ENCODE measurements around the gene SYCP2.

The SYCP2 gene

DNA sequence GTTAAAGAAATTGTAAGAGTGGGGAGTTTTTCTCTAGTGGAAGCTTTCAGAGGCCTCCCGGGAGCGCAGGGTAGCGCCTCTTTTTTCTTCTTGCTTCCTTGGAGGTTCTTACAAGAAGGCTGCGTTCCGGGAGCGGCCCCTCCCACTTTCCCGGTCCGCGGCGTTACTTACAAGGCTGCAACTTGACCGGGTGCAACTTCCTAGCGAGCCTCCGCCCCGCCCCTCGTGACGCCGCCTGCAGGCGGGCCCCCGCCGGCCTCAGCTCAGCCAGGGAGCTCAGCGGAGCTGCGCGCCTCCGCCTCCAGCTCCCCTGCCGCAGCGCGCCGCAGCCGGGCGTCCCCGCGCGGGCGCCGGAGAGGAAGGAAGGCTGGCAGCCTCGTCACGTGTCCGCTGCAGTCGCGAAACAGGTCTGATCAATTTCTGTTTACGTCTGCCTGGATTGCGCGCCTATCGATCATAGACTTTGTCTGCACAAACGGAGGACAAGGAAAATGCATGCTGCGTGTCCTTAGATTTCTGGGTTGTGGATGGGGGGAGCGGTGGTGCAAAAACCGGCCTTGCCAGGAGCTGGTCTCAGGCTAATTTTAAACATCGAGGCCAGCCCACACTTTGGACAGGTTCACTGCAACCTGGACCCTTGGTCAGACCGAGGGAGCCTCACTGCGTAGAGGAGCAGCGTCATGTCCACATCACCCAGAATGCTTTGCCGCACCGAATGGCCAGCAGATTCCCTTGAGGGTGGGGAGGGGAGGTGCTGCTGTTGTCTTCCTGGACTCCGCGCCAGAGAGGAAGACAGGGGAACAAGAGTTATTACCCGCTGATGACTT, 6.9 kb upstream of the SYCP2 start, which contains the start of the genes FAM217B and PPP1R3D:
TSS of gene FAM217B (plus strand) at position 261 of the 827 bp plus-strand sequence. CDS start 3,555 bp downstream, outside the sequence.
TSS of gene PPP1R3D (minus strand) at position 177 of the 827 bp plus-strand sequence. CDS start 374 bp downstream, outside the sequence.
- peak; percentile 85 for DNase-seq

DNA sequence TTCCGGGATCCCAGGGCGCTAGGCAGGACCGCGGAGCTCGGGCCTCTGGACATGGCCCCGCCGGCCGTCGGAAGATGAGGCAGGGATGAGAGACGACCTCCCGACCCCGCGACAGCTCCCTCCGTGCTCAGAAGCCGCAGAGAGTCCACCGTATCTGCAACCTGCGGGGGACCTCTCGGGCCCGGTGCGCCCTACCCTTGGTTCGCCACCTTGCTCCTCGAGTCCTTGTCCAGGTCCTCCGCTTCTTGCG, 6.4 kb upstream of the SYCP2 start:
- DNase-seq: no peak

DNA sequence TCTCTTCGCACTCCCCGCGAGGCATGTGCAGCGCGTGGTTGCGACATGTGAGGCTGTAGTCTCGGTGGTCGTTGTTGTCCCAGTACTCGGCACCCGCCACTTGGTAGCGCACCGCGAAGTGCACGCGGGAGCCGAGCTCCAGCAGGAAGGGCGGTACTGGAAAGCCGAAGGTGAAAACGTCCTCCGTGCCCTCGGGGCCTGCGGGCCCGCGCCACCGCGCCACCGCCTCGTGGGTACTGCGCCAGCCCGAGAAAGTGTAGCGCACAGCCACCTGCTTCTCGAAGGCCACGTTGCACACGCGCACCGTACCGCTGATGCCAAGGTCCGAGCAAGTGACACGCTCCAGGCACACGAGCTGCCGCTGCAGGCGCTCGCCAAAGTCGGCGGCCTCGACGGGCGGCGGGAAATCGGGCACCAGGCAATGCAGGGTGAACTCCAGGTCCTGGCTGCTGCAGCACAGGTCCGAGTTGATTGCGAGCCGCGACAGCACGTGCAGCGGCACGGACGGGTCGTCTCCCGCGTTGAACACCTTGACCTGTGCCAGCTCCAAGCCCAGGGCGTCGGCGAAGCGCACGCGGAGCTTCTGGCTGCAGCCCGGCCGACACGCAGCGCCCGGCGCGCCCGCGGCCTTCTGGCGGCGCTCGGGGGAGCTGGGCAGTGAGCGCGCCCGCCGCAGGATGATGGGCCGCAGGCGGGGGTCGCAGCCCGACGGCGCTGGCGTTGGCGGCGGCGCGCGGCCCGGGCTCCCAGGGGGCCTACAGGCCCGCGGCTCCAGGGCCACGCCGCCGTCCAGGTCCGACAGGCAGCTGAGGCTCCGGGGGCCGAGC, 5.8 kb upstream of the SYCP2 start:
- DNase-seq: no peak

DNA sequence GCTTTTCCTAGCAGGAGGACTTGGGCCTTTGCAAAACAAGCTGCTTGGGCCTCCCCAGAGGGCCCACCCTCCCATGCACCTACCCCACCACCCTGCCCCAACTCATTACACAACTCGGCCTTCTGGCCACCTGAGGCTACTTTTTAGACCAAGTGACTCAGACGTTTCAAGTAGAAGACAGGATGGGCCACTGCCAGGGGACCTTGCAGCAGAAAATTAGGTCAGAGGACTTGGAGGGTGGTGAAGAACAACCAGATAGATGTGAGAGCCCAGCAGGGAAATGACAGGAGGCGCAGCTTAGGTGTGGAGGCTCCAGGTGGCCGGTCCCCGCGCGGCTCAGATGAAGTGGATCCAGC, 5.2 kb upstream of the SYCP2 start:
- no peak for DNase-seq

DNA sequence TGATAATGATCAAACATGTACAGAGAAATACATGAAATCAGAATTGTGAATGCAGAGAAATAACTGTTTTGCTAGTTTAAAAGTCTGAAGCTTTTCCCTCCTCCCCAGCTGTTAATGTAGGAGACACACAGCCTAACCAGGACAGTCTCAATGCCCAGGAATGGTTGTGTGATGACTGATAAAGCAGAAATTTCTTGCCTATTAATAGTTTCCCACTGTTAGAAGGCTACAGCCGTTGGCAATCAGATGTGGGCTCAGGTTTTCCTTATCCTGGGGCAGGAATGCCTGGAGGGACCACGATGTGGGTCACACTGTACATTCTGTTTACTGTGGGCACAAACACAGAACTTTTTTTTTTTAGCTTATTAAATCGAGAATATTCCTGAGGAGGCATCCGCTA, 4.8 kb upstream of the SYCP2 start:
- DNase-seq: no peak

DNA sequence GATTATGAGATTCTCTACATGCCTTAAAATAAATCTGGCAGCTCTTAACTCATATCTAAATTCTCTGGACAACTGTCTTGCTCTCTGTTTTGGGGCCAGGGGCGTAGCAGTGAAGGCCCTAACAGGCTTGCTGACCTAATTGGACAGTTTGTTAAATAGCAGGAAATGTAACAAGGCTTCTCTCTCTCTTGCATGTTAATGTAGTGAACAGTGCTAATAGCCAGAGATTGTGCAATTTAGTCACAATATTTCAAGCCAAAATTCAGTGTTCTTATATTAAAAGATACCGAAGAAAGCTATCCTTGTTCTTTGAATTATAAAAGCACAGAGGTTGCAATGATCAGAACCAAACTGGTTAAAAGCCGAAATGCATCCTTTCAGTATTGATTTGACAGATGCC, 3.7 kb upstream of the SYCP2 start:
- DNase-seq: no peak

DNA sequence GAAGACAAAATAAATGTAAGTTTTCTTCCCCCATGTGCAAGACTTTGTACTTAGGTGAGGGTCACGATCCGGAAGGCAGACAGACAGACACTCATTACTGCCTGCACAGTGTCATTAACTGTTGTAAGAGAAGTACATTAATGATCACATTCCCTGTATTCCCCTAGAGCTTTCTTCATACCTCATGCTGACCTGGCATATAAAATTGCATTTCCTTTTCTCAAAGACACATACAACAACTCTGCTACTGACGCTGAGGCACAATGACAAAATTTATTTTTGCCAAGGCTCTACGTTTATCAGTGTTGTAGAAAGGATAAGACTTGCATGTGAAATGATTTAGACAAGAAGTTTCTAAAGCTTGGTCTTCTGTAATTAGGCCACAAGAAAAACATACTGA, 3.0 kb upstream of the SYCP2 start:
- DNase-seq: no peak

DNA sequence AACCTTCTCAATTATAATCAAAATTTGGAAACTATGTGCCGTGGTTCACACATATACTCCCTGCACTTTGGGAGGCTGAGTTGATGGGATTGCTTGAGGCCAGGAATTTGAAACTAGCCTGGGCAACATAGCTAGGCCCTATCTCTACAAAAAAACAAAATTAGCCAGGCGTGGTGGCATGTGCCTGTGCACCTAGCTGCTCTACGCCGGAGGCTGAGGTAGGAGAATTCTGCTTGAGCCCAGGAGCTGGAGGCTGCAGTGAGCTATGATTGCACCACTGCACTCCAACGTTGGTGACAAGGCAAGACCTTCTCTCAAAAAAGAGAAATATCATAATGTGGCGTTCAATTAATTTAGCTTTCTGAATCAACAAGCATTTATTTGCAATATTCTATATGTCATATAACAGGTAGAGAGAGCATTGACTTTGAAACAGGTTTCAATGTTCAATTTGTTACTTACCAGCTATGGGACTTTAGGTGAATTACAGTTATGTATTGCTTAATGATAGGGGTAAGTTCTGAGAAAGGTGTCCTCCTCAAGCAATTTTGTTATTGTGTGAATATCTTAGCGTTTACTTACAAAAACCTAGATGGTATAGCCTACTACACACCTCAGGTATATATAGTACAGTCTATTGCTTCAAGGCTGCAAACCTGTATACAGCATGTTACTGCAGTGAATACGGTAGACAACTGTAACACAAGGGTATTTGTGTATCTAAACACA, 2.2 kb upstream of the SYCP2 start:
- no peak for DNase-seq

DNA sequence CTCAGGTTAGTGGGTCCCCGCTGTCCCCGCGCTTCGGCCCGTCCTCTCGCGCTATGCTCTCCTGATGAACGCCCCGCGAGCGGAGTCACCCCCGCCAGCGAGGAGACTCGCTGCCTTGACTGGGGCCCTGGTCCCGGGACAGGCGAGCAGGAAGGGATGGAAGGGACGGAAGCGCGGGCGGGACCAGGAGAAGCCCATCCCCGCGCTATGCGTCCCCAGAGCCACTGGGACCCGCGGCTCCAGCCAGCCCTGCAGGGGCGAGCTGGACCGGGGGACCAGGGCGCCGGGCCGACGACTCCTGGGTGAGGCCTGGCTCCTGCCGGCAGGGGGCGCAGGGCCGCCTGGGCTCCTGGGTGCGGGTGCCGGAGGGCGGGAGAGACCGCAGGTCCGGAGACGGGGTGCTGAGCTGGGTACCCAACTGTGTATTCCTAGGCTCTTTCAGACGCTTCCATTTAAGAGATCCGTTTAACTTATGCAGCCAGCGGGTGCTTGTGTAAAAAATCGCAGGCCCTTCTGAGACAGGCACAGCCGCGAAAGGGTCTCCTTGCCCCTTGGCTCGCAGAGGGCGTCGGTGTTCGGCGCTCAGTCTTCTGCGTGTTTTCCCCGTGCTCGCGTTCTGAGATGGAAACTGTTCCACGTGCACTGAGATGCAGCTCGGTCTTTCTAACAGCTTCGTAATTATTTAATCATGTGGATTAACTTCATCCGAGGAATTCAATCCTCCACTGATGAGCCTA, 580 bp upstream of the SYCP2 start:
- peak; percentile 60 for DNase-seq

DNA sequence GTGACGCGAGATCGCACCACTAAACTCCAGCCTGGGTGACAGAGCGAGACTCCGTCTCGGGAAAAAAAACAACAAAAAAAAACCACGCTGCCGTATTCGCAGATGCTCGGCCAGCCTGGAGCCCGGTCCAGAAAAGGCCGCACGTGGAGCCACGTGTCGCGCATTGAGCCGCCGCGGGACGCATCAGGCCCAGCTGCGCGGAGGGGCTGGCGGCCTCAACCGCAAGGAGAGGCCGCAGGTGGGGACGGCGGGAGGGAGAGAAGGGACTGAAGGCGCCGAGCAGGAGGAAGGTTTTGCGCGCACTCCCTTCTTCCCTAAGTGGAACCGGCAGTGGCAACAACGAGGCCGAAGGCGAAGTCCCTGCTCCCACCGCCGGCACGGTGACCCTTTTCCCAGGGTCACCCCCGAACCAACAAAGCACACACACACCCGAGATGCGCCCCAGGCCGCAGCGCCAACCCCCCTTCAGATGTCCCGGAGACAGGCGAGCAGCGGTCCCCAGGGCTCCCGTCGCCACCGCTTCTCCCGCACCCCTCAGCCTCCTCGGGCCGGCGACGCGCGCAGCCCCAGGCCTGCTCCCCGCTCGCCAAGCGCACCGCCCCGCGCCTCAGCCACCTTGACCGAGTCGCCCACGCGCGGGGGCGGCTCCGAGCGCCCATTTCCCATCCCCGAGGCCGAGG, 681 bp downstream of the SYCP2 start:
- no peak for DNase-seq

DNA sequence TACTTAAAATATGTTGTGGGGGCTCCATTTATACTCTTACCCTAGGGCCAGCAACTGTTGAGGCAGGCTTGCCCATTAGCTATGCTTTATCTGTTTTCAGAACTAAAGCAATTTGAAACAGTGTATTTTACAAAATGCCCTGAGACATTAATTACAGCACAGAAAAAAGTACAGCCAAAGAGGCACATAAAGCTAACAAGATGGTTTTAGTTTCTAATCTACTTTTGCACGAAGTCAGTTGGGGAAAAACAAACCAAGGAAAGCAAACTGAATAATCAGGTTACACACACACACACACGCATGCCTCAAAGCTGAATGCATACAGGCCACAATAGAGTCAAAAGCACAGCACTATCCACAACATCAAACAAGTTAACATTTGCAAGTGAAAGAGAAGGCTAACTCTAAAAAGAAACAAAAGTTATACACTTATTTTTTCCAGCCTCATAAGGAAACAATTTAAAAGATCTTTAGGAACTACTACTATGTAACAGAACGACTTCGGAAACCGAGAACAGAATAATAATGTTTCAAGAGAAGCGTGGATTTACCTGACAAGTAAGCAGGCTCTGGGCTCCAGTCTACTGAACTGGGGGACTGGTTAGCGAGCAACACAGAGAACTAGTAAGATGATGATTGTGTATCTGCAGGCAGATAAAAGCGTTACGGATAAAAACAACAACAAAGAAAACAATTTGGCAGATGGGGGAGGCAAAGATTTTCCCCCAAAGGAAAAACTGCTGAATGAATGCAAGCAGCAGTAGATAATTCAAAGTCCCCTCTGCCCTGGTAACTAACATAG, 1.7 kb downstream of the SYCP2 start:
- DNase-seq: no peak

DNA sequence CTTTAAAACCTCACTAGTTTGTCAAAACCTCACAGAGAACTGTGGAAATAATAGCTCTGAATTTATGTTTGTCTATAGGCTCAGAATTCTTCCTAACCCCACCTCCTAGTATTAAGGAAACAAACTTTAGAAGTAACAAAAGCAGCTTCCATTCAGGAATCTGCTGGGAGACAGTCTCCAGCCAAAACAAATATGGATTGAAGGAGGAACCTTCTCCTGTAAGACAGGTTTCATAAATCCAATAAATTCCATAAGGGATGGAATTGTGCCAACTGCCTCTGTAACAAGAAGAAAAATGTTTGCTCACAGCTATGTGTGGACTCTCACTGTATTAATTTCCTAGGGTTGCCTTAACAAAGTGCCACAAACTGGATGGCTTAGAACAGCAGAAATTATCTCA, 7.5 kb downstream of the SYCP2 start:
- no peak for DNase-seq

DNA sequence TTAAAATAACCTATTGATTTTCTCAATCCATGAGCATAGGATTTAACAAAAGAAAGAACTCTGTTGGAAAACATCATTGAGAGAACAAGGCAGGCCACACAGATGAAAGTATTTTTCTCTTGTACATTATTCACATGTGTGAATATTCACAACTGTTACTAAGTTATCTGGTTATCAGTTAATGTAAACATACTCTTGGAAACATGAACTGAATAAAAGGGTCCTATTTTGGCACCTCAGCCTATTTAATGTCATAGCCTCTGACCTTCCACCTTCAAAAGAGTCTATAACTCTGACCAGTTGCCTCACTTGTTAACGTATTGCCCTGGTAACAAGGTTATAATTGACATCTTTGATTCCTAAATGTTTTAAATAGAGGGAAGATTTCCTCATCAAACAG, 8.1 kb downstream of the SYCP2 start:
- no peak for DNase-seq

DNA sequence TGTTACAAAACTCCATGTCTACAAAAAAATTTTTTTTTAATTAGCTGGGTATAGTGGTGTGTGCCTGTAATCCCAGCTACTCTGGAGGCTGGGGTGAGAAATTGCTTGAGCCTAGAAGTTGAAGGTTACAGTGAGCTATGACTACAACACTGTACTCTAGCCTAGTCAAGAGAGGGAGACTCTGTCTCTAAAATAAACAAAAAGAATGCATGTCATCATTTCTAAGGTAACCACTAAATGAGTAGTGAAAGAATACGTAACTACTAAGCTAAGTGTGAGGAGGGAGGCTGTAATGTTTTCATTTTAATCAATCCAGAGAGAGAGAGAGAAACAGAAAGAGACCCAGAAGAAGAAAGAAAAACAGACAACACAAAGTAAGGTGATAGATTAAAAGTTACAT, 9.9 kb downstream of the SYCP2 start:
- no peak for DNase-seq

DNA sequence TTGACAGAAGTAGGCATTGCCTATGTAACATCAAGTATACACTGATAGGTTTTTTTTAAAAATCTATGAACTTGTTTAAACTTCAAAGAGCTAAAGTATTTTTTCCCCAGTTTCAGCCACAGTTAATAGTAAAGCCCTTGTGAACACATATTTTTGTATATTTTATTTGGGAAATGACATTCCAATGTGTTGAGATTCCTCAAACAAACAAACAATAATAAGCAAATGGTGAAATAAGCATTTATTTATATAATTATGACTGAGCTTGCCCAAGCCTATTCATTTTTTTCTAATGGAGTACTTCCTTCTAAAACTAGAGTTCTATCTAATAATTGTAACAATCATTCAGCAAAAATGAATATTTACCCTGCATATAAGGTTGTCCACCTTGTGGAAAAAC, 12.5 kb downstream of the SYCP2 start:
- no peak for DNase-seq

DNA sequence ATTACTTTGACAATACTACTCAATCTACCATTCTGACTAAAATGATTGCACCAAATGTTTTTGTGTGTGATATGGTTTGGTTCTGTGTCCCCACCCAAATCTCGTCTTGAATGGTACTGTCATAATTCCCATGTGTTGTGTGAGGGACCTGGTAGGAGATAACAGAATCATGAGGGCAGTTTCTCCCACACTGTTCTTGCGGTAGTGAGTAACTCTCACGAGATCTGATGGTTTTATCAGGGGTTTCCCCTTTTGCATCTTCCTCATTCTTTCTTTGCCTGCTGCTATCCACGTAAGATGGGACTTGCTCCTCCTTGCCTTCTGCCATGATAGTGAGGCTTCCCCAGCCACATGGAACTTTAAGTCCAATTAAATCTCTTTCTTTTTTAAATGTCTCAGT, 20.8 kb downstream of the SYCP2 start:
- no peak for DNase-seq

DNA sequence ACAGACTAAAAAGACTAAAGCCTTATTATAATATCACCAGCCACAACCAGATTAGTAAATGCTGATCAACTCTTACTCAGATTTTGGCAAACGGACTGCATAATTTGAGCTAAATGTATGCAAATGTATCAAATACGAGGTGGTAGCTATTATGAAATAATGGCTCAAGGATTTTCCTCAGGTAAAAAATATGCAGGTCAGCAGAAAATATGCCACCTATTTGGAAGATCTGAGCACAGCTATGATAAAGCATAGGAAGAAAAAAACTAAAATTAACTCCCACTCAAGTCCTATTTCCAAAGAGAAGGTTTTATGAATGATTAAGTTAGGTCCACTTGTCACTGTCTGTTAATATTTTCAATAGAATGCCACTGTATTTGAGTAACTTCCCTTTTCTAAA, 22.4 kb downstream of the SYCP2 start:
- no peak for DNase-seq

DNA sequence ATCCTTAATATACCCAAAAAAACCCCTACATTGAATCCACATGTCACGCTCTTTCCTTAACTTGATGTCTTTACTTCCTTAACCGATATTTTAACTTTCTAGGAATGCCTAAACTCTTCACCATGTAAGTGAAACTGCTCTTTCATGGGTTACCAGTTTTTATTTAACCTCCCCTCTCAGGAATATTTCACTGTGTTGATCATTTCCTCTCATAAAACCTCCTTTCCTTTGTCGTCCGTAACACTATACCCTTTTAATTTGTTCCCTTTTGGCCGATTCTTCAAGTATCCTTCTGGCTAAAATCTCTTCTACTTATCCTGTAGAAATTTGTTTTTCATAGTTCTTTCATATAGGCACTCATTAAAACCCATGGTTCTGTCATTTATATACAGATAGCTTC, 24.6 kb downstream of the SYCP2 start:
- no peak for DNase-seq

DNA sequence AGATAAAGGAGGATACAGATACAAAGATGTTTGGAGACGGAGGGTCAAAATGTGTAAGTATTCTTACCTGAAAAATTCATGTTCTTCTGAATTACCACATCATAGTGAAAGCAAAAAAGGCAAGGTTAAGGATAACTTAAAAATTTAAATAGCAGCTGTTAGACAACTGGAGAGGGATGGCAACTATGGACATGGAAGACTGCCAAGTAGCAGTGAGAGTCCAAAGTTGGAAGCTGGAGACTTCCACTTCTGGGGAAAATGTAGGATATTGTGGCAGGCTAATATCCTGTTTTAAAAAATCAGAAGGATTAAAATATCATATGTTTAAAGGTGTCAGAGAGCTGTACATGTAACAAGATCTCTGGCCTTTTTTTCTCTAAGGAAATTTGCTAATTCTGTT, 29.8 kb downstream of the SYCP2 start:
- DNase-seq: no peak

DNA sequence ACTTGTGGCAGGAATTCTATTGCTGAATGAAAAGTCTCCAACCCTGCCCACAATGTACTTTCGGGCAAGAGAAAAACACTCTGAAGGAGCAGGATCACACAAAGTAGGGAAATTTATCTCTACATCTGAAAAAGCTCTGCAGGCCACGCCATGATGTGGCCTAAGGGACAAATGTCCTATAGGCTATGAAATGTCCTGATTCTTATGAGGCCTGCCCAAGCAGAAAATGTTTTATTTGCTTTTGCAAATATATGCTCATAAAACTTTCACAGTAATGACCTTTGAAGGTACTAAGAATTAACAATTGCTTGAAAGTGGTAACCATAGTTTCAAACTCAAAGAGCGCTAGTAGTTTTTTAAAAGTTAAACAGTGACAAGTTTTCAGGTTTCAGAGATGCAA, 31.0 kb downstream of the SYCP2 start:
- DNase-seq: no peak

DNA sequence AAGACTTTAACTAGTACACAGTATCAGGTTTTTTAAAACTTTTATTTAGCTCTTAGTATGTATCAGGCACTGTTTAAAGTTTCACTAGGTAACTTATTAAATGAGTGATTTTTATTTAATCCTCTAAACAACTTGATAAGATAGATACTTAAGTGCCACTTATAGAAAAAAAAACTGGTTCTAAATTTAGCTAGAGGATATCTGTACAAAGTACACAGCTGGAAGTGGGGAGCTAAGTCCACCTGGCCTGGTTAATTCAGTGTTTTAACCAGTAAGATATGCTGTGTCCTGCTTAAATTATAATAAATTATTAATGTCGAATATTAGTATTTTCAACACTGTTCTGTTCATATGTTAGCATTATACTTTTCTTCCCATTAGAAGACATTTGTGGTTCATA, 37.5 kb downstream of the SYCP2 start:
- no peak for DNase-seq

DNA sequence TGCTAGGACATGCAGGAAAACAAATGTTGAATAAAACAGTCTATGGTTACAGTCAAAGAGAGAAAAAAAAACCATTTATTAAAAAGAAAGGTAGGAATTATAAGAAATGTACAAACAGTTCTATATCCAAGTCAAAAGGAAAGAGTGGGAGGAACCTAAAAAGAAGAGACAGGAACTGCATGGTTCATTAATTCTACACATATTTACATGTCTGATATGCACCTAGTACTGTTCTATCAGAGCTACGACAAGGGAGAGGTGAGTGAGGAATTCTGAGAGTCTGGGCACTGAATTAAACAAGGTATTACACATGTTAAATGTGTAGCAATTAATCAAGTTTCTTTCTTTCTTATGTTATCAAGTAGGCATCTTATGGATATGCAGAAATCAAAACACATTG, 41.9 kb downstream of the SYCP2 start:
- DNase-seq: no peak

Data from NCI-H1092 (cell line).